Tibial nerve (tissue), 4 donors: ENCODE results near the gene SH3YL1. TPM values are rescaled to one million over a fixed set of nuclear protein-coding genes. Genes with fewer than 3 reads are reported as not detected.

Experiments
- DNase-seq, 2 donors: peaks; one replicate each; pipeline ENCODE4 v3.0.0-alpha.2; 2019; ENCODE audit warnings: low spot score in 2 of 2
- H3K27ac ChIP-seq, 4 donors: fragments of 200-600 bp; sonication (generic) in 3 of 4; one replicate each; pipeline ENCODE4 v1.5.1; 2017 to 2019; ENCODE audit warnings: mild to moderate bottlenecking in 1 of 4
- H3K27me3 ChIP-seq, 2 donors: fragments of 200-600 bp; sonication (generic) in 1 of 2; one replicate each; pipeline versions ENCODE4 v1.5.1 to v1.6.0; 2017 to 2019
- H3K36me3 ChIP-seq, 3 donors: fragments of 200-600 bp; sonication (generic); one replicate each; pipeline ENCODE4 v1.5.1; 2018 to 2019
- H3K4me1 ChIP-seq, 4 donors: fragments of 200-600 bp; sonication (generic) in 3 of 4; one replicate each; pipeline ENCODE4 v1.5.1; 2017 to 2019
- H3K4me3 ChIP-seq, 4 donors: fragments of 200-600 bp; sonication (generic) in 3 of 4; one replicate each; pipeline ENCODE4 v1.5.1; 2017 to 2019; ENCODE audit warnings: mild to moderate bottlenecking in 1 of 4, moderate library complexity in 1 of 4
- H3K9me3 ChIP-seq, 4 donors: fragments of 200-600 bp; sonication (generic) in 3 of 4; one replicate each; pipeline ENCODE4 v1.5.1; 2017 to 2019
- EP300 ChIP-seq, 2 donors: sonication (generic); formaldehyde crosslinking; IDR thresholded peaks; one replicate each; pipeline ENCODE4 v1.6.1; 2017; ENCODE audit warnings: antibody characterized with exemption in 2 of 2, mild to moderate bottlenecking in 1 of 2
- POLR2A ChIP-seq, 2 donors: fragments of 450-650 bp; IDR thresholded peaks; one replicate each; pipeline ENCODE4 v1.6.1; 2017; ENCODE audit warnings: antibody characterized with exemption in 2 of 2, mild to moderate bottlenecking in 2 of 2, moderate library complexity in 2 of 2
- WGBS, 2 donors: methylation state at CpG; one replicate each; pipeline ENCODE4 v1.1.5; 2018; 5-methylcytosine and 5-hydroxymethylcytosine counted together
- total RNA-seq, 4 donors: library from RNA; depleted of rRNA; stranded (reverse); fragments of >200 nt; gene quantifications; one replicate each; pipeline ENCODE4 v1.1.0, GENCODE V29; 2016
- TF ChIP-seq, protein P1 (sequence below), 5 experiments: fragments of 200-600 bp in 3 of 5; fragments of 450-650 bp in 2 of 5; sonication (generic) in 3 of 5; IDR thresholded peaks; one replicate each; pipeline ENCODE4 v1.5.1; 2016 to 2019; ENCODE audit warnings: antibody characterized with exemption in 5 of 5, mild to moderate bottlenecking in 3 of 5, moderate library complexity in 2 of 5

The SH3YL1 gene
- total RNA-seq, 4 donors from 2014 or later: 22.2 to 36.0 (median 30.0) TPM

DNA sequence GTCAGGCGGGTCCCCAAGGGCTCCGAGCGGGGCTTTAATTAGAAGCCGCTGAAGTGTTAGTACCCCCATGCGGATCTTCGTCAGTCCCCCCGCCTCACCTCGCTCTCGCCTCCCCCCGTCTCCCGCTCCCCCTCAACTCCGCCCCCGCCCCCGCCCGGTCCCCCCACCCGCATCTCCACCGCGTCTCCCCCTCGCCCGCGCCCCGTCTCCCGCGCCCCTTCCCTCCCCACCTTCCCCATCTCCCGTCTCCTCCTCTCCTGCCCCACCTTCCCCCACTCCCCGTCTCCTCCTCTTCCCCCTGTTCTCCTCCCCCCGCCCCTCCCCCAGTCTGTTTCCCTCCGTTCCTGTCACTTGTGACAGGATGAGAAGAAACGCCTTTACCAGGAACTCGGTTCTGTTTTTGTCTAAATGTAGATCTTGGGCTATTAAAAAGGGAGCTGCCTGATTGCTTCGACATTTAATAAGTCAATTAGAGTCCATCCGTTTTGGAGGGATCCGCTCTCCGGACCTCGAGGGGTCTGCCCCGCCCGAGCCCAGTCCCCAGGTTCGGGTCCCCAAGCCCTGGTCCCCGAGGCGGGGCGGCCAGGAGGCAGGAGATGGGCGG, 25.0 kb upstream of the SH3YL1 start:
- peak overlapping the region; percentile 33 to 58 (median 48) for H3K4me3 ChIP-seq
- no peaks in the 10 kb centered on the region for H3K36me3 ChIP-seq
- no peaks in the 10 kb centered on the region for H3K9me3 ChIP-seq
- H3K27me3 ChIP-seq: peaks cover 0 to 49% of the 10 kb centered on the region in 2 donors
- peak overlapping the region in 2 of 4 donors; percentile 80 to 86 for H3K27ac ChIP-seq
- peaks cover 0 to 56% (median 15%) of the 10 kb centered on the region in 4 donors for H3K4me1 ChIP-seq
- DNase-seq: peak in 1 of 2 donors; percentile 25
- TF ChIP-seq EP300 (IDR thresholded peaks at IDR 0.05): no peak
- no peak for TF ChIP-seq POLR2A (IDR thresholded peaks at IDR 0.05)
- TF ChIP-seq, protein P1, sequence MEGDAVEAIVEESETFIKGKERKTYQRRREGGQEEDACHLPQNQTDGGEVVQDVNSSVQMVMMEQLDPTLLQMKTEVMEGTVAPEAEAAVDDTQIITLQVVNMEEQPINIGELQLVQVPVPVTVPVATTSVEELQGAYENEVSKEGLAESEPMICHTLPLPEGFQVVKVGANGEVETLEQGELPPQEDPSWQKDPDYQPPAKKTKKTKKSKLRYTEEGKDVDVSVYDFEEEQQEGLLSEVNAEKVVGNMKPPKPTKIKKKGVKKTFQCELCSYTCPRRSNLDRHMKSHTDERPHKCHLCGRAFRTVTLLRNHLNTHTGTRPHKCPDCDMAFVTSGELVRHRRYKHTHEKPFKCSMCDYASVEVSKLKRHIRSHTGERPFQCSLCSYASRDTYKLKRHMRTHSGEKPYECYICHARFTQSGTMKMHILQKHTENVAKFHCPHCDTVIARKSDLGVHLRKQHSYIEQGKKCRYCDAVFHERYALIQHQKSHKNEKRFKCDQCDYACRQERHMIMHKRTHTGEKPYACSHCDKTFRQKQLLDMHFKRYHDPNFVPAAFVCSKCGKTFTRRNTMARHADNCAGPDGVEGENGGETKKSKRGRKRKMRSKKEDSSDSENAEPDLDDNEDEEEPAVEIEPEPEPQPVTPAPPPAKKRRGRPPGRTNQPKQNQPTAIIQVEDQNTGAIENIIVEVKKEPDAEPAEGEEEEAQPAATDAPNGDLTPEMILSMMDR (IDR thresholded peaks at IDR 0.05): no peak
- WGBS, 2 donors: 0 to 1% methylated on average over 22 to 32 of the region's 42 CpGs

DNA sequence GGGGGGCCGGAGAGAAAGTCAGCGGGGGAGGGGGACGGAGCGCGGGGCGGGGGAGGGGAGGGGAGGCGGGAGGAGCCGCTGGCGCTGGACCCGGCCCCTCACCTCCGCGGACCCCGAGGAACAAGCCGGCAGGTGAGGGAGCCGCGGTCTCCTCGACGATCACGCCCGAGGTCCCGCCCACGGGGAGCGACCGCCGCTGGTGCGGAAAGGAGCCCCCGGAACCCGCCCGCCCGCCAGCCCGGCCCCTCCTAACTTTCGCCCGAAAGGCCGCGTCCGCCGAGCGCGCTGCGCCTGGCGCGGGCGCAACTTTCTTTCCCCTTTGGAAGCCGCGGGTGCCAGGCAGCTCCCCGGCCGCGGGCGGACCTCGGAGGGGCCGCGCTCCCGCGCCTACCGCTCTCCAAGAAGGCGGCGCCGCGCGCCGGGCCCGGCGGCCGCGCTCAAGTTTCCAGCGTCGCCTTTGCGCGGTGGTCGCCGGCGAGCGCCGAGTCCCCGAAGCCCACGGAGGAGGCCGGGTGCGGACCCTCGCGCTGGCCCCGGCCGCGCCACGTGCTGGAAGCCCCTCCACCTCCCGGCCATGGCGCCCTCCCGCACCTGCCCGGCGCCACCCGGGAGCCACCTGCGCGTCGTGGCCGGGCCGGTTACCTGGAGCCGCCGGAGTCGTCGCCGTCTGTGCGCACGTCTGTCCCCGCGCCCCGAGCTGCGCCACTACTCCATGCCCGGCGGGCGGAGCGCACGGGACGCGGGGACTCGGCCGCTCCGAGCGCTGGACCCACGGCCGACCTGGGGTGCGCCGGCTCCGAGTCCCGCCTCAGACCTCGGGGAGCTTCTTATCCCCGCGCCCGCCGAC, 24.3 kb upstream of the SH3YL1 start, which contains the start of gene ALKAL2:
ALKAL2 (minus strand) TSS at position 181 of the 847 bp plus-strand sequence. CDS start 256 bp downstream, outside the sequence.
- H3K27me3 ChIP-seq: peaks cover 0 to 49% of the 10 kb centered on the region in 2 donors
- H3K4me3 ChIP-seq: peak within 1 kb of the TSS; percentile 17 to 58 (median 38)
- no peaks in the 10 kb centered on the region for H3K9me3 ChIP-seq
- WGBS, 2 donors: 1% methylated on average over 41 to 72 of the region's 128 CpGs
- H3K27ac ChIP-seq: peak within 1 kb of the TSS in 3 of 4 donors; percentile 55 to 86 (median 80)
- DNase-seq: no peak
- peaks cover 0 to 56% (median 15%) of the 10 kb centered on the region in 4 donors for H3K4me1 ChIP-seq
- TF ChIP-seq POLR2A (IDR thresholded peaks at IDR 0.05): no peak
- TF ChIP-seq EP300 (IDR thresholded peaks at IDR 0.05): no peak
- TF ChIP-seq, protein P1 (IDR thresholded peaks at IDR 0.05): no peak
- no peaks in the 10 kb centered on the region for H3K36me3 ChIP-seq

DNA sequence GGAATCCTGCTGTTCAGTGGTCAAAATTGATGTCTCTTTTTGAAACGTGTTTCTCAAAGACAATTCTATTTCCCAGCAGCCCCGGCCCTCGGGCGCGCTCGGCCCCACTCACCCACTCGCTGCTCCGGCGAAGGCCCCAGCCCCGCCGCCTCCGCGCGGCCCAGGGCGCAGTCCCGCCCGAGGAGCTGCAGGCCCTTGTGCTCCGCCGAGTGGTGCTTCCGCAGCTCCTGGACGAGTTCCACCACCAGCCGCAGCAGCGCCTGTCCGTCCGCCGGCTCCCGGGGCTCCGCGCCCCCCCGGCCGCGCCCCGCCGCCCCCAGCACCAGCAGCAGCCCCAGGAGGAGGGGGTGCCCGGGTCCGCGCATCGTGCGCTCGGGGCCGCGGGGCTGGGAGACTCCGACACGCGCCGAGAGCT, 23.6 kb upstream of the SH3YL1 start:
- peaks cover 0 to 49% of the 10 kb centered on the region in 2 donors for H3K27me3 ChIP-seq
- no peak for TF ChIP-seq EP300 (IDR thresholded peaks at IDR 0.05)
- TF ChIP-seq, protein P1 (IDR thresholded peaks at IDR 0.05): no peak
- no peak for TF ChIP-seq POLR2A (IDR thresholded peaks at IDR 0.05)
- H3K27ac ChIP-seq: peak overlapping the region in 3 of 4 donors; percentile 55 to 86 (median 68)
- peaks cover 0 to 56% (median 15%) of the 10 kb centered on the region in 4 donors for H3K4me1 ChIP-seq
- no peak for DNase-seq
- no peaks in the 10 kb centered on the region for H3K9me3 ChIP-seq
- WGBS, 2 donors: 0 to 1% methylated on average over 20 to 23 of the region's 46 CpGs
- H3K4me3 ChIP-seq: peak overlapping the region; percentile 10 to 58 (median 38)
- peaks cover 0 to 4% (median 0%) of the 10 kb centered on the region in 3 donors for H3K36me3 ChIP-seq

DNA sequence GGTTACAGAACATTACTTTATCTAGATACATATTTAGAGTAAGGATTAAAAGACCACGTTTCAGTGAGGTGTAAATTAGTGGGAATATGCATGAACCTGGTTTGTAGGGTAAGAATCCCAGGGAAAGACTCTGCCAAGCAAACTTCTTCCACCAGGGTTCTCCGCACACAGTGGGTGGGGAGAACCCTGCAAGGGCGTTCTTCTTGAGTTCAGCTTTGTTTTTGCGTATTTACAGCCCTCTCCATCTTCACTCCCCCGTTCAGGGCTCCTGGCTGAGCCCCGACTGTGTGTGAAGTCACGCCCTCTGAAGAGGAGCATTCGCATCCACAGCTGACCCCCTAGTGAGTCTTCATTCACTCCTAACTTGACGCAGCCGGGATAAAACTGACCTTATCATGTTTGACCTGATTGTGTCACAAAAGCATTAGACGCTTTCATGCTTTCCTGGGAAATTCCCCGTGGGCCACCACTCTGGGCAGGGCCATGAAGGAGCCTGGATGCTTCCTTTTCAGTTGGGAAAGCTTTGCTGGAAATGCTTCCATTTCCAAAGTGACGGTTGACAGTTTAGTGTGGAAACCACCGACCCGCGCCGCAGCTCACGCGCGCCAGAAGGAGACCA, 23.1 kb upstream of the SH3YL1 start:
- 21 to 25% methylated on average over 20 of the region's 20 CpGs for WGBS, 2 donors
- Histone ChIP-seq H3K36me3 (peaks cover 0 to 10% (median 0%) of the 10 kb centered on the region in 3 donors), H3K4me1 (peaks cover 0 to 56% (median 15%) of the 10 kb centered on the region in 4 donors), H3K27me3 (peaks cover 0 to 49% of the 10 kb centered on the region in 2 donors), H3K9me3 (no peaks in the 10 kb centered on the region), H3K4me3 (peak overlapping the region in 3 of 4 donors; percentile 2 to 58 (median 33)), H3K27ac (no peak overlapping the region)
- no peak for DNase-seq
- TF ChIP-seq, protein P1 (IDR thresholded peaks at IDR 0.05): no peak
- TF ChIP-seq POLR2A (IDR thresholded peaks at IDR 0.05): no peak
- TF ChIP-seq EP300 (IDR thresholded peaks at IDR 0.05): no peak
